Astrocyte (in vitro differentiated cells and primary cell): ENCODE results near the gene CHIC2. TPM values are rescaled to one million over a fixed set of nuclear protein-coding genes. Genes with fewer than 3 reads are reported as not detected.
"Not testable (repeated sequence)": the region's sequence is repeated elsewhere in the genome, so short reads cannot be mapped to it uniquely, and the experiment has no call there.

Experiments
- DNase-seq: peaks from one replicate; pipeline ENCODE4 v3.0.0-alpha.2; 2010; ENCODE audit warnings: low read depth
- FAIRE-seq: peaks from 2 replicates; lab custom pipeline; 2011; peaks lifted over from hg19 to GRCh38; lab: Jason Lieb, UNC
- H2AFZ ChIP-seq: 2 replicates; pipeline ENCODE4 v1.6.0; 2012; ENCODE audit warnings: low read depth, low read length, inconsistent platforms
- H3K27ac ChIP-seq: 2 replicates; pipeline ENCODE4 v1.5.1; 2011; ENCODE audit warnings: low read depth, low read length, inconsistent platforms
- H3K27me3 ChIP-seq: 2 replicates; pipeline ENCODE4 v1.6.0; 2011; ENCODE audit warnings: low read length, inconsistent platforms; ENCODE audit not compliant: insufficient read depth
- H3K36me3 ChIP-seq: 2 replicates; pipeline ENCODE4 v1.5.1; 2011; ENCODE audit warnings: low read length, inconsistent platforms; ENCODE audit not compliant: insufficient read depth
- H3K4me1 ChIP-seq: 2 replicates; pipeline ENCODE4 v1.5.1; 2011; ENCODE audit warnings: low read length, inconsistent platforms; ENCODE audit not compliant: insufficient read depth
- H3K4me2 ChIP-seq: 2 replicates; pipeline ENCODE4 v1.6.0; 2012; ENCODE audit warnings: low read length, inconsistent platforms
- H3K4me3 ChIP-seq: 2 replicates; pipeline ENCODE4 v1.5.1; 2011; ENCODE audit warnings: low read depth, mild to moderate bottlenecking, low read length, inconsistent platforms; ENCODE audit not compliant: insufficient read depth
- H3K79me2 ChIP-seq: 2 replicates; pipeline ENCODE4 v1.6.0; 2012; ENCODE audit warnings: mild to moderate bottlenecking, low read length, inconsistent platforms; ENCODE audit not compliant: insufficient read depth
- H3K9ac ChIP-seq: 2 replicates; pipeline ENCODE4 v1.6.0; 2012; ENCODE audit warnings: mild to moderate bottlenecking, low read length, inconsistent platforms
- H3K9me3 ChIP-seq: 2 replicates; pipeline ENCODE4 v1.5.1; 2012; ENCODE audit warnings: low read depth, mild to moderate bottlenecking, low read length, inconsistent platforms; ENCODE audit not compliant: insufficient read depth
- H4K20me1 ChIP-seq: 2 replicates; pipeline ENCODE4 v1.6.0; 2012; ENCODE audit warnings: low read length, inconsistent platforms; ENCODE audit not compliant: insufficient read depth
- H3K27ac Mint-ChIP-seq: one replicate; pipeline ENCODE4 v1.8.0; 2021; ENCODE audit warnings: mild to moderate bottlenecking, mixed read lengths; ENCODE audit not compliant: unreplicated experiment
- H3K27me3 Mint-ChIP-seq: one replicate; pipeline ENCODE4 v1.8.0; 2021; ENCODE audit warnings: low read depth, mixed read lengths; ENCODE audit not compliant: unreplicated experiment
- H3K36me3 Mint-ChIP-seq: one replicate; pipeline ENCODE4 v1.8.0; 2021; ENCODE audit warnings: low read depth, mixed read lengths; ENCODE audit not compliant: unreplicated experiment
- H3K4me1 Mint-ChIP-seq: one replicate; pipeline ENCODE4 v1.8.0; 2021; ENCODE audit warnings: low read depth, mixed read lengths; ENCODE audit not compliant: unreplicated experiment
- H3K4me3 Mint-ChIP-seq: one replicate; pipeline ENCODE4 v1.8.0; 2021; ENCODE audit warnings: mild to moderate bottlenecking, moderate library complexity, mixed read lengths; ENCODE audit not compliant: unreplicated experiment
- H3K9me3 Mint-ChIP-seq: one replicate; pipeline ENCODE4 v1.8.0; 2021; ENCODE audit warnings: mild to moderate bottlenecking, mixed read lengths; ENCODE audit not compliant: unreplicated experiment
- CTCF ChIP-seq: IDR thresholded peaks from 2 replicates; pipeline ENCODE4 v1.5.1; 2011; ENCODE audit warnings: low read depth, mild to moderate bottlenecking, inconsistent platforms, low read length, moderate library complexity; ENCODE audit not compliant: insufficient read depth
- EZH2 ChIP-seq: IDR thresholded peaks from 2 replicates; pipeline ENCODE4 v1.6.1; 2012; ENCODE audit warnings: mild to moderate bottlenecking, low read length, inconsistent platforms; ENCODE audit not compliant: insufficient read depth
- total RNA-seq: library from RNA; stranded (reverse); gene quantifications from 2 replicates; pipeline ENCODE4 v1.2.1, GENCODE V29; 2021

CHIC2 gene
- total RNA-seq, 1 donor from 2014 or later: 38.2 TPM

DNA sequence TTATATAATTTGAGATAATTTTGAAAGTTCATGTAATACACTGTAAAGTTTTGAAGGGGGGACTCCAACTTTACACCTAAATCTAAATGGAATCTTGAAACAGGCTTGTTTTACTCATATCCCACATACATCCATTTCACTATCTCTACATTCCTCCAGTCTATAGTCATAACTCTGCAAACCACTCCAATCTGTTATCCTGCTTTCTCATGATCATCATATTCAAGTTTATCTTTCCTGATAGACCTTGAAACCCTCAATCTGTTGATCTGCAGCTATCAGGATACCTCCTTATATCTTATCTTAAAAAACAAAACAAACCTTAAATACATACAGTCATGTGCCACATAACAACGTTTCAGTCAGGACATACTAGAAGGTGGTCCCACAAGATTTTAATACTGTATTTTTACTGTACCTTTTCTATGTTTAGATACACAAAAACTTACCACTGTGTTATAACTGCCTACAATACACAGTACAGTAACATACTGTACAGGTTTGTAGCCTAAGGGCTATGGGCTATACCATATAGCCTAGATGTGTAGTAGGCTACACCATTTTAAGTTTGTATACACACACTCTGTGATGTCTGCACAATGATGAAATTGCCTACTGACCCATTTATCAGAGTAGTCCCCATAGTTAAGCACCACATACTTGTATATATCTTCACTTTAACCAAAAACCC lies 14.0 kb downstream of the CHIC2 start:
- H3K9me3 Mint-ChIP-seq: no peaks in the 10 kb centered on the region
- no peak overlapping the region for H3K27ac Mint-ChIP-seq
- no peaks in the 10 kb centered on the region for H3K9me3 ChIP-seq
- no peak overlapping the region for H3K27ac ChIP-seq
- no peak overlapping the region for H3K4me3 Mint-ChIP-seq
- H3K4me2 ChIP-seq: peak overlapping the region; percentile 32
- no peaks in the 10 kb centered on the region for H3K27me3 Mint-ChIP-seq
- H3K4me1 Mint-ChIP-seq: peaks cover 16% of the 10 kb centered on the region
- no peaks in the 10 kb centered on the region for H3K27me3 ChIP-seq
- H4K20me1 ChIP-seq: peaks cover 61% of the 10 kb centered on the region
- peaks cover 10% of the 10 kb centered on the region for H3K4me1 ChIP-seq
- no peaks in the 10 kb centered on the region for H3K36me3 Mint-ChIP-seq
- peaks cover 4% of the 10 kb centered on the region for H3K36me3 ChIP-seq
- no peak overlapping the region for H2AFZ ChIP-seq
- H3K9ac ChIP-seq: no peak overlapping the region
- TF ChIP-seq CTCF (no peak), EZH2 (no peak)
- peaks cover 64% of the 10 kb centered on the region for H3K79me2 ChIP-seq
- no peak for FAIRE-seq
- no peak overlapping the region for H3K4me3 ChIP-seq
- DNase-seq: peak; percentile 72

DNA sequence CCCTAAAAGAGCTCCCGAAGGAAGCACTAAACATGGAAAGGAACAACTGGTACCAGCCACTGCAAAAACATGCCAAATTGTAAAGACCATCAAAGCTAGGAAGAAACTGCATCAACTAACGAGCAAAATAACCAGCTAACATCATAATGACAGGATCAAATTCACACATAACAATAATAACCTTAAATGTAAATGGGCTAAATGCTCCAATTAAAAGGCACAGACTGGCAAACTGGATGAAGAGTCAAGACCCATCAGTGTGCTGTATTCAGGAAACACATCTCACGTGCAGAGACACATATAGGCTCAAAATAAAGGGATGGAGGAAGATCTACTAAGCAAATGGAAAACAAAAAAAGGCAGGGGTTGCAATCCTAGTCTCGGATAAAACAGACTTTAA lies 20.8 kb downstream of the CHIC2 start:
- not testable (repeated sequence) for H3K4me2 ChIP-seq, H3K9ac ChIP-seq, H3K27me3 ChIP-seq, H2AFZ ChIP-seq, H3K27me3 Mint-ChIP-seq, H3K4me3 Mint-ChIP-seq, H3K27ac ChIP-seq, H3K9me3 ChIP-seq, H3K27ac Mint-ChIP-seq, H3K9me3 Mint-ChIP-seq, FAIRE-seq, H3K36me3 ChIP-seq, H3K4me1 Mint-ChIP-seq, H3K4me1 ChIP-seq, H3K4me3 ChIP-seq, DNase-seq
- H4K20me1 ChIP-seq: peaks cover 33% of the 10 kb centered on the region
- peaks cover 15% of the 10 kb centered on the region for H3K36me3 Mint-ChIP-seq
- peaks cover 19% of the 10 kb centered on the region for H3K79me2 ChIP-seq

GRCh38 chr4:54041933-54042332 lies 22.5 kb downstream of the CHIC2 start:
- no peak for FAIRE-seq
- Mint-ChIP-seq H3K4me3 (no peak overlapping the region), H3K9me3 (no peaks in the 10 kb centered on the region), H3K27me3 (no peaks in the 10 kb centered on the region), H3K27ac (no peak overlapping the region), H3K36me3 (peaks cover 15% of the 10 kb centered on the region), H3K4me1 (peaks cover 2% of the 10 kb centered on the region)
- Histone ChIP-seq H3K4me2 (no peak overlapping the region), H3K9me3 (no peaks in the 10 kb centered on the region), H2AFZ (no peak overlapping the region), H4K20me1 (peaks cover 41% of the 10 kb centered on the region), H3K79me2 (peaks cover 24% of the 10 kb centered on the region), H3K9ac (no peak overlapping the region), H3K4me1 (no peaks in the 10 kb centered on the region), H3K27ac (no peak overlapping the region), H3K4me3 (no peak overlapping the region), H3K27me3 (no peaks in the 10 kb centered on the region), H3K36me3 (peaks cover 3% of the 10 kb centered on the region)
- no peak for TF ChIP-seq CTCF
- TF ChIP-seq EZH2: no peak
- no peak for DNase-seq
